Endothelial cell of umbilical vein (primary cell): ENCODE measurements around the gene LACTB. TPM values are rescaled to one million over a fixed set of nuclear protein-coding genes. Genes with fewer than 3 reads are reported as not detected.

Experiments used
- BruUV-seq: library from RNA; stranded (reverse); fragments of 400-500 nt; replicated peaks from 2 replicates; lab custom pipeline; 2021; lab: Mats Ljungman, UMichigan
- CTCF ChIA-PET: fragments of 300-600, 350-600 bp; sonication (Branson Sonifier 250); formaldehyde crosslinking; loops from one replicate; lab custom pipeline; 2021; ENCODE audit warnings: antibody characterized with exemption, inconsistent platforms; lab: Charles Lee
- POLR2A ChIA-PET: fragments of 300-600, 350-600 bp; sonication (Branson Sonifier 250); formaldehyde crosslinking; loops from one replicate; lab custom pipeline; 2021; ENCODE audit warnings: antibody characterized with exemption, inconsistent platforms; lab: Charles Lee
- DNase-seq: peaks from one replicate; pipeline ENCODE4 v3.0.0-alpha.2; 2011; ENCODE audit warnings: low read depth, low spot score
- FAIRE-seq: peaks from 2 replicates; lab custom pipeline; 2011; peaks lifted over from hg19 to GRCh38; lab: Jason Lieb, UNC
- H2AFZ ChIP-seq: 2 replicates; pipeline ENCODE4 v1.6.0; 2012; ENCODE audit warnings: low read depth, low read length, control low read depth, inconsistent platforms
- H3K27ac ChIP-seq: 2 replicates; pipeline ENCODE4 v1.5.1; 2011; ENCODE audit warnings: low read depth, mild to moderate bottlenecking, control low read depth, low read length, moderate library complexity; ENCODE audit not compliant: insufficient read depth
- H3K27me3 ChIP-seq, 2 experiments: 2 replicates each; pipeline versions ENCODE4 v1.6.0 to v1.6.1; 2011; ENCODE audit warnings: low read length in 2 of 2, mixed read lengths in 1 of 2; ENCODE audit not compliant: control insufficient read depth in 2 of 2, insufficient read depth in 2 of 2
- H3K36me3 ChIP-seq, 2 experiments: 2 replicates in 1 of 2; 3 replicates in 1 of 2; pipeline ENCODE4 v1.5.1; 2011; ENCODE audit warnings: low read length in 2 of 2, mild to moderate bottlenecking in 1 of 2, moderate library complexity in 1 of 2; ENCODE audit not compliant: control insufficient read depth in 2 of 2, insufficient read depth in 2 of 2; ENCODE audit errors: extremely low read depth in 1 of 2
- H3K4me1 ChIP-seq: 3 replicates; pipeline ENCODE4 v1.5.1; 2011; ENCODE audit warnings: mild to moderate bottlenecking, low read length; ENCODE audit not compliant: control insufficient read depth, insufficient read depth; ENCODE audit errors: extremely low read depth
- H3K4me2 ChIP-seq: 2 replicates; pipeline ENCODE4 v1.6.1; 2011; ENCODE audit warnings: low read length, control low read depth, mixed read lengths; ENCODE audit not compliant: insufficient read depth
- H3K4me3 ChIP-seq, 3 experiments: fragments of 200-600 bp in 1 of 3; sonication (generic), shearing (Covaris generic) in 1 of 3; replicated peaks in 1 of 3; 2 replicates each; pipeline ENCODE4 v1.5.1; 2011 to 2016; ENCODE audit warnings: control low read depth in 3 of 3, low read length in 3 of 3, mild to moderate bottlenecking in 2 of 3, inconsistent platforms in 1 of 3, low read depth in 1 of 3, moderate library complexity in 1 of 3; ENCODE audit not compliant: insufficient read depth in 1 of 3
- H3K79me2 ChIP-seq: 2 replicates; pipeline ENCODE4 v1.6.0; 2012; ENCODE audit warnings: low read length, inconsistent platforms; ENCODE audit not compliant: control insufficient read depth, insufficient read depth
- H3K9ac ChIP-seq: replicated peaks from 2 replicates; pipeline ENCODE3; 2011; ENCODE audit warnings: low read length, control low read depth; ENCODE audit not compliant: insufficient read depth; ENCODE audit errors: extremely low read depth
- H3K9me1 ChIP-seq: replicated peaks from 3 replicates; pipeline ENCODE4 v1.6.0; 2011; ENCODE audit warnings: mild to moderate bottlenecking, low read length; ENCODE audit not compliant: control insufficient read depth, insufficient read depth; ENCODE audit errors: extremely low read depth
- H3K9me3 ChIP-seq: replicated peaks from 2 replicates; pipeline ENCODE4 v1.5.1; 2012; ENCODE audit warnings: low read length, inconsistent platforms; ENCODE audit not compliant: control insufficient read depth, insufficient read depth
- H4K20me1 ChIP-seq: replicated peaks from 2 replicates; pipeline ENCODE3; 2011; ENCODE audit warnings: mild to moderate bottlenecking, low read length; ENCODE audit not compliant: control insufficient read depth, insufficient read depth; ENCODE audit errors: extremely low read depth
- CTCF ChIP-seq, 2 donors: IDR thresholded peaks; 1 replicate in 1 of 2; 2 replicates in 1 of 2; pipeline ENCODE4 v1.5.1; 2011; ENCODE audit warnings: low read length in 2 of 2, mild to moderate bottlenecking in 2 of 2, moderate library complexity in 2 of 2, control low read depth in 1 of 2, inconsistent platforms in 1 of 2, low read depth in 1 of 2; ENCODE audit not compliant: insufficient read depth in 1 of 2; ENCODE audit errors: extremely low read depth in 1 of 2
- GATA2 ChIP-seq: IDR thresholded peaks from 2 replicates; pipeline ENCODE4 v1.7.0; 2011; ENCODE audit warnings: low read depth, mild to moderate bottlenecking, moderate library complexity, mixed read lengths, low read length; ENCODE audit not compliant: insufficient read length, insufficient read depth
- JUN ChIP-seq: IDR thresholded peaks from 2 replicates; pipeline ENCODE4 v1.6.1; 2011; ENCODE audit warnings: borderline replicate concordance, low read depth; ENCODE audit not compliant: insufficient read length, insufficient read depth
- POLR2A ChIP-seq: IDR thresholded peaks from 2 replicates; pipeline ENCODE4 v1.6.1; 2012; ENCODE audit warnings: low read depth, mild to moderate bottlenecking, control low read depth, low read length
- dilution Hi-C: fragments of 300-500 bp; cut with MboI; formaldehyde crosslinking; loops from one replicate; pipeline ENCODE4 v1.15.0; 2019; ENCODE audit warnings: low sequenced_read_pairs; ENCODE audit not compliant: extremely low pct_ligation_motif_present
- intact Hi-C: fragments of 100-400 bp; cut with micrococcal nuclease; formaldehyde crosslinking; loops from one replicate; pipeline ENCODE4 v1.10.0; 2022
- polyA plus RNA-seq, 4 experiments: library from polyadenylated mRNA; depleted of rRNA in 3 of 4; stranded (reverse) in 3 of 4; unstranded in 1 of 4; fragments of >200 nt; gene quantifications; 2 replicates each; pipeline versions ENCODE4 v1.2.1 to v1.2.3, GENCODE V29; 2011 to 2012; ENCODE audit warnings: missing spikeins in 1 of 4
- total RNA-seq: library from RNA; stranded (reverse); gene quantifications from 2 replicates; pipeline ENCODE4 v1.2.3, GENCODE V29; 2021
- TF ChIP-seq, protein P1 (sequence below): IDR thresholded peaks from 2 replicates; pipeline ENCODE4 v1.6.1; 2011; ENCODE audit not compliant: insufficient read depth, insufficient read length

Gene LACTB
- total and polyA plus RNA-seq, 2 donors (not counting 3 experiments of a cell fraction or from before 2014, with no cell fraction given), result 14.0 to 26.1 TPM

GRCh38 chr15:63088533-63089245 is 33.0 kb upstream of the LACTB start:
- Histone ChIP-seq H3K9ac (no peak overlapping the region), H3K36me3 (no peaks in the 10 kb centered on the region), H4K20me1 (no peaks in the 10 kb centered on the region), H3K27ac (no peak overlapping the region), H3K4me1 (peaks cover 8% of the 10 kb centered on the region), H3K9me3 (no peaks in the 10 kb centered on the region), H3K4me2 (no peak overlapping the region), H3K4me3 (no peak overlapping the region), H3K79me2 (no peaks in the 10 kb centered on the region), H3K9me1 (no peaks in the 10 kb centered on the region), H2AFZ (peak overlapping the region; percentile 45), H3K27me3 (no peaks in the 10 kb centered on the region)
- no TSS peak for BruUV-seq
- FAIRE-seq (no peak), DNase-seq (peak; percentile 64)
- ChIA-PET CTCF (interaction anchor here (0.6 to 3.1 kb wide), 7 partner anchors 11 to 306 kb away, joined by 3 to 18 read pairs (median 4); no protein-coding TSS in a partner anchor), POLR2A (interaction anchor here (0.5 kb wide), 1 partner anchor 150 kb away, joined by 5 read pairs; no protein-coding TSS in a partner anchor)
- intact Hi-C loops, result no loop called here
- dilution Hi-C loops, result no loop called here
- TF ChIP-seq CTCF (IDR thresholded peaks at IDR 0.05; ENCODE audit: extremely low read depth in 1 of 2, insufficient read depth in 1 of 2, low read depth in 1 of 2, low read length in 2 of 2) (no peak), GATA2 (no peak), JUN (no peak), POLR2A (no peak)
- TF ChIP-seq, protein P1, sequence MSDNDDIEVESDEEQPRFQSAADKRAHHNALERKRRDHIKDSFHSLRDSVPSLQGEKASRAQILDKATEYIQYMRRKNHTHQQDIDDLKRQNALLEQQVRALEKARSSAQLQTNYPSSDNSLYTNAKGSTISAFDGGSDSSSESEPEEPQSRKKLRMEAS, result no peak
